Upper lobe of left lung (tissue), 6 donors: ENCODE data around the gene FLT1. TPM values are rescaled to one million over a fixed set of nuclear protein-coding genes. Genes with fewer than 3 reads are reported as not detected.

Experiments
- ATAC-seq, 2 donors: fragments of 200-7000 bp; cut with Tn5 transposase; one replicate each; pipeline ENCODE4 v1.9.1; 2022; ENCODE audit warnings: mild to moderate bottlenecking in 2 of 2, moderate library complexity in 2 of 2; ENCODE audit not compliant: low FRiP score in 2 of 2
- DNase-seq, 2 donors: peaks; one replicate each; pipeline ENCODE4 v3.0.0-alpha.2; 2019 to 2020
- H3K27ac ChIP-seq, 4 donors: fragments of 200-600 bp; sonication (generic); one replicate each; pipeline ENCODE4 v1.5.1; 2016 to 2019
- H3K27me3 ChIP-seq, 4 donors: fragments of 200-600 bp; sonication (generic); one replicate each; pipeline ENCODE4 v1.5.1; 2017 to 2019
- H3K36me3 ChIP-seq, 4 donors: fragments of 200-600 bp; sonication (generic); one replicate each; pipeline ENCODE4 v1.5.1; 2016 to 2019
- H3K4me1 ChIP-seq, 4 donors: fragments of 200-600 bp; sonication (generic); one replicate each; pipeline ENCODE4 v1.5.1; 2018 to 2019
- H3K4me3 ChIP-seq, 4 donors: fragments of 200-600 bp; sonication (generic); one replicate each; pipeline ENCODE4 v1.5.1; 2017 to 2019; ENCODE audit warnings: mild to moderate bottlenecking in 2 of 4, moderate library complexity in 1 of 4
- H3K9me3 ChIP-seq, 4 donors: fragments of 200-600 bp; sonication (generic); one replicate each; pipeline ENCODE4 v1.5.1; 2018 to 2019
- EP300 ChIP-seq, 4 donors: sonication (generic); formaldehyde crosslinking; IDR thresholded peaks; one replicate each; pipeline ENCODE4 v1.5.1; 2017; ENCODE audit warnings: antibody characterized with exemption in 4 of 4, control low read depth in 2 of 4
- POLR2A ChIP-seq, 4 donors: fragments of 450-650 bp; IDR thresholded peaks; one replicate each; pipeline ENCODE4 v1.5.1; 2016 to 2017; ENCODE audit warnings: antibody characterized with exemption in 4 of 4, mild to moderate bottlenecking in 2 of 4
- POLR2AphosphoS5 ChIP-seq, 2 donors: sonication (generic); formaldehyde crosslinking; IDR thresholded peaks; one replicate each; pipeline ENCODE4 v1.5.1; 2017; ENCODE audit warnings: antibody characterized with exemption in 2 of 2
- WGBS, 2 donors: methylation state at CpG; one replicate each; pipeline ENCODE4 v1.1.5; 2017 to 2018; 5-methylcytosine and 5-hydroxymethylcytosine counted together
- total RNA-seq, 6 donors: library from RNA; depleted of rRNA in 4 of 6; stranded (reverse); fragments of >200 nt in 4 of 6; gene quantifications; one replicate each; pipeline versions ENCODE4 v1.1.0 to v1.2.1, GENCODE V29; 2016 to 2021
- TF ChIP-seq, protein P1 (sequence below), 6 experiments: fragments of 450-650 bp in 4 of 6; fragments of 200-600 bp in 2 of 6; sonication (generic) in 2 of 6; IDR thresholded peaks; one replicate each; pipeline ENCODE4 v1.5.1; 2016 to 2019; ENCODE audit warnings: antibody characterized with exemption in 6 of 6
- donor health status: DM: no; HTN: no; CAD: no; lungs with moderate emphysema.
- donor health status: DM: no; HTN: yes; CAD: no; lungs with severe emphysema.

FLT1 gene
- total RNA-seq, 6 donors from 2014 or later: 20.9 to 47.9 (median 25.5) TPM

DNA sequence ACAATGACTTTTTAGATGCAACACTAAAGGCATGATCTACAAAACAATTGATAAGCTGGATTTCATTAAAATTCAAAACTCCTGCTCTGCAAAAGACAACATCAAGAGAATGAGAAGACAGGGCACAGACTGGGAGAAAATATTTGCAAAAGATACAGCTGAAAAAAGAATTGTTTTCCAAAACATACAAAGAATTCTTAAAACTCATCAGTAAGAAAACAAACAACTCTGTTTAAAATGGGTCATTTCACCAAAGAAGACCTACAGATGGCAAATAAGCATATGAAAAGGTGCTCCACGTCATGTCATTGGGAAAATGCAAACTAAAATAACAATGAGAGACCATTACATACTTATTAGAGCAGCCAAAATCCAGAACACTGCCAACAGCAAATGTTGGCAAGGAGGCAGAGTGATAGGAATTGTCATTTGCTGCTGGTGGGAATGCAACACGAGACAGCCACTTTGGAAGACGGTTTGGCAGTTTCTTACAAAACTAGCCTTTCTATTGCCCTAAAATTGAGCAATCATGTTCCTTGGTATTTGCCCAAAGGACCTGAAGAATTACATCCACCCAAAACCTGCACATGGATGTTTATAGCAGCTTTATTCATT is 39.2 kb downstream of the FLT1 start:
- Histone ChIP-seq H3K27me3 (no peaks in the 10 kb centered on the region), H3K9me3 (no peaks in the 10 kb centered on the region), H3K4me1 (peaks cover 0 to 9% (median 6%) of the 10 kb centered on the region in 4 donors), H3K36me3 (peaks cover 0 to 21% (median 0%) of the 10 kb centered on the region in 4 donors), H3K27ac (no peak overlapping the region), H3K4me3 (no peak overlapping the region)
- WGBS, 2 donors: 62 to 68% methylated on average over 3 of the region's 3 CpGs
- TF ChIP-seq, protein P1, sequence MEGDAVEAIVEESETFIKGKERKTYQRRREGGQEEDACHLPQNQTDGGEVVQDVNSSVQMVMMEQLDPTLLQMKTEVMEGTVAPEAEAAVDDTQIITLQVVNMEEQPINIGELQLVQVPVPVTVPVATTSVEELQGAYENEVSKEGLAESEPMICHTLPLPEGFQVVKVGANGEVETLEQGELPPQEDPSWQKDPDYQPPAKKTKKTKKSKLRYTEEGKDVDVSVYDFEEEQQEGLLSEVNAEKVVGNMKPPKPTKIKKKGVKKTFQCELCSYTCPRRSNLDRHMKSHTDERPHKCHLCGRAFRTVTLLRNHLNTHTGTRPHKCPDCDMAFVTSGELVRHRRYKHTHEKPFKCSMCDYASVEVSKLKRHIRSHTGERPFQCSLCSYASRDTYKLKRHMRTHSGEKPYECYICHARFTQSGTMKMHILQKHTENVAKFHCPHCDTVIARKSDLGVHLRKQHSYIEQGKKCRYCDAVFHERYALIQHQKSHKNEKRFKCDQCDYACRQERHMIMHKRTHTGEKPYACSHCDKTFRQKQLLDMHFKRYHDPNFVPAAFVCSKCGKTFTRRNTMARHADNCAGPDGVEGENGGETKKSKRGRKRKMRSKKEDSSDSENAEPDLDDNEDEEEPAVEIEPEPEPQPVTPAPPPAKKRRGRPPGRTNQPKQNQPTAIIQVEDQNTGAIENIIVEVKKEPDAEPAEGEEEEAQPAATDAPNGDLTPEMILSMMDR (IDR thresholded peaks at IDR 0.05): no peak
- TF ChIP-seq POLR2A (IDR thresholded peaks at IDR 0.05) (no peak), POLR2AphosphoS5 (IDR thresholded peaks at IDR 0.05) (no peak), EP300 (IDR thresholded peaks at IDR 0.05) (no peak)
- DNase-seq (no peak), ATAC-seq (no peak)

DNA sequence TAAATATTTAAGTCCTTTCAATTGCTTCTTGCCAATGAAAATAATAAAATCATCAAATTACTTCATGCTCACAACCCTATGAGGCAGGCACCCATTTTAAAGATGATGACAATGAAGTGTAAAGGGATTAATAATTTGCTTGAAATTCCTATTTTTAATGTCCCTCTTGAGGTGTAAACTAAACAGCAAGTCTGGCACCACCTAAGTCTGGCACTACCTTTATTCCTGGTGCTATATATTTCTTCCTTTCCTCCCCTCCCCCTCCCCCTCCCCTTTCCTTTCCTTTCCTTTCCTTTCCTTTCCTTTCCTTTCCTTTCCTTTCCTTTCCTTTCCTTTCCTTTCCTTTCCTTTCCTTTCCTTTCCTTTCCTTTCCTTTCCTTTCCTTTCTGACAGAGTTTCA is 42.2 kb downstream of the FLT1 start:
- no peak overlapping the region for H3K4me3 ChIP-seq
- H3K4me1 ChIP-seq: peaks cover 0 to 9% (median 6%) of the 10 kb centered on the region in 4 donors
- ATAC-seq (no peak), DNase-seq (no peak)
- peaks cover 0 to 19% (median 0%) of the 10 kb centered on the region in 4 donors for H3K36me3 ChIP-seq
- no peak overlapping the region for H3K27ac ChIP-seq
- no peaks in the 10 kb centered on the region for H3K27me3 ChIP-seq
- TF ChIP-seq, protein P1 (IDR thresholded peaks at IDR 0.05): no peak
- TF ChIP-seq EP300 (IDR thresholded peaks at IDR 0.05) (no peak), POLR2A (IDR thresholded peaks at IDR 0.05) (no peak), POLR2AphosphoS5 (IDR thresholded peaks at IDR 0.05) (no peak)
- peaks cover 3 to 6% (median 5%) of the 10 kb centered on the region in 4 donors for H3K9me3 ChIP-seq

DNA sequence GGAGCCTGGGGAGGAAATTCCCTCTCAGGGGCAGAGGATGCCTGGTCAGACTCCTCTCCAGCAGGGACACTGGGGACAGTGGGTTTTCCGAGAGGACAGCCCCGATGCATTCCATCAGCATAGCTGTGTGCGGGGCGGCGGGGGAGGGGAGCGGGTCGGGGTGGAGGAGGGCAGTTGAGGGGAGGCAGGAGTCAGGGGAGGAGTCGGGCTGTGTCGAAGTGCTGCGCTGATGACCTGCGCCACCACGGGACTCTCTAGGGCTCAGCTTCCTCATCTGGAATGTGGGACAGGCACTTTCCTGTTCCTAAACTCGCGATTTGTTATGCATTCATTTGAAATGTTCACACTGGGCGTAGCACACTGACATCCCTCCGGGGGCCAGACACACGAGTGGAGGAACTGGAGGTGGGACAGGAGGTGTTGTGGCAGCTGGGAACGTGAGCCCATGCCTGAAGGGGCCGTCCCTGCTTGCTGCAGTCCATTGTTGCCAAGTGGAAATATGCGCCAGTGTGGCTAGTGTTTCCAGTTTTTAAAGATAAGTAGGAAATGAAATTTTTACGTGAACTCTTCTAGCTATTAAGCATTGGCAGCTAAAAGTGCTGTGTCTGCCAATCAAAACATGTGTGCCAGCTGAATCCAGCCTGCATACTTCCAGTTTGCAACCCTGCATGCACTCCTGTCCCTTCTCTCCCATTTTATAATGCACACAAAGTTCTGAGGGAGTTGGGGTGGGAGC is 43.3 kb downstream of the FLT1 start:
- WGBS, 2 donors: 56 to 69% methylated on average over 12 to 21 of the region's 21 CpGs
- Histone ChIP-seq H3K36me3 (peaks cover 0 to 19% (median 0%) of the 10 kb centered on the region in 4 donors), H3K9me3 (peaks cover 3 to 8% (median 5%) of the 10 kb centered on the region in 4 donors), H3K4me1 (peaks cover 0 to 9% (median 6%) of the 10 kb centered on the region in 4 donors), H3K27ac (no peak overlapping the region), H3K27me3 (no peaks in the 10 kb centered on the region), H3K4me3 (no peak overlapping the region)
- TF ChIP-seq, protein P1 (IDR thresholded peaks at IDR 0.05): no peak
- TF ChIP-seq POLR2AphosphoS5 (IDR thresholded peaks at IDR 0.05): no peak
- no peak for TF ChIP-seq EP300 (IDR thresholded peaks at IDR 0.05)
- TF ChIP-seq POLR2A (IDR thresholded peaks at IDR 0.05): no peak
- DNase-seq: peak in 1 of 2 donors; percentile 59
- peak in 1 of 2 donors; percentile 61 for ATAC-seq

DNA sequence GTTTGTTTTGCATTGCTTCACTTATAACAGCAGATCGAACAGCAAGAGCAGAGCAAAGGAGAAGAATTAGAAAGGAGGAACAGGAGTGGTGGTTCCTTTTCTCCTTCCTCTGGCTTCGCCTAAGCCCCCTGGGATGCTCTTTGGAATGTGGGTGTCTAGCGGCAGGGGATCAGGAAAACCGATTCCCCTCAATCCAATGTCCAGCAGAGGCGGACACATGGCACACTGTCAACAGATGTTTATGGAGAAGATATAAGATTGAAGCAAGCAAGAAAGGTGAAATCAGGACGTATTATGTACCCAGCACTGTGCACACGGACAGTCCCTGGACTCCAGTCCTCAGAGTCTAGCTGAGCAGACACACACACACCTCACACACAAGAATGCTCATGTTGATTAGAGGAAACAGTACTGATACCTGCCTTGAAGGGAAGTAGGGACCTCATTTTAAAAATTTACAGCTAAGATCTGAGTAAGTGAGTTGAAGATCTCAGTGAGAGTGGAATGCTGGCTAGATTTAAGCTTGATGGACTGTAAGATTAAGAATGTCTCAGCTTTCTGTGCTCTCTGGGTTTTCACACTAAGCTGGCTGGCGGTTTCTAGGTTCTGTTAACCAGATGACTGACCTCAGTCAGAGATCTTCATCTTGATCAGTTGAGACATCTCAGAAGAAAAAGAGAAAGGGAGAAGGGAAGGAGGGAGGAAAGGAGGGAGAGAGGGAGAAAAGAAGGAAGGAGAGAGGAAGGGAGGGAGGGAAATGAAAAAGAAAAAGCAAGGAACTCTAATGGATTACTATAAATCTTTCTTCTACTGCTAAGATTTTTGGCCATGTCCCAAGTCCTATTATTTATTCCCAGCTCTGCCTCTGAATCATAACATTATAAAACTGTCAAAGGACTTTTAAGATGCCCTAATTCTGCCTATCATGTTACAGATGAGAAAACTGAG is 44.8 kb downstream of the FLT1 start:
- H3K9me3 ChIP-seq: peaks cover 3 to 8% (median 5%) of the 10 kb centered on the region in 4 donors
- peaks cover 0 to 9% (median 6%) of the 10 kb centered on the region in 4 donors for H3K4me1 ChIP-seq
- H3K27me3 ChIP-seq: no peaks in the 10 kb centered on the region
- DNase-seq (no peak), ATAC-seq (no peak)
- 73 to 83% methylated on average over 8 of the region's 8 CpGs for WGBS, 2 donors
- peaks cover 0 to 19% (median 0%) of the 10 kb centered on the region in 4 donors for H3K36me3 ChIP-seq
- no peak overlapping the region for H3K4me3 ChIP-seq
- no peak for TF ChIP-seq POLR2A (IDR thresholded peaks at IDR 0.05)
- TF ChIP-seq EP300 (IDR thresholded peaks at IDR 0.05): no peak
- TF ChIP-seq, protein P1 (IDR thresholded peaks at IDR 0.05): no peak
- no peak for TF ChIP-seq POLR2AphosphoS5 (IDR thresholded peaks at IDR 0.05)
- H3K27ac ChIP-seq: no peak overlapping the region
